H1 (cell line): Measurements from ENCODE around the gene SNX6. TPM values are rescaled to one million over a fixed set of nuclear protein-coding genes. Genes with fewer than 3 reads are reported as not detected.

Experiments used
- CTCF ChIA-PET: fragments of 300-600 bp; sonication (Branson Sonifier 250); formaldehyde crosslinking; loops from one replicate; lab custom pipeline; 2021; ENCODE audit not compliant: partially characterized antibody; lab: Charles Lee
- POLR2A ChIA-PET: fragments of 300-600 bp; sonication (Branson Sonifier 250); formaldehyde crosslinking; loops from one replicate; lab custom pipeline; 2021; ENCODE audit warnings: inconsistent platforms; ENCODE audit not compliant: partially characterized antibody; lab: Charles Lee
- DNase-seq, 2 experiments: peaks; one replicate each; pipeline versions ENCODE4 v3.0.0 to v3.0.0-alpha.2; 2010 to 2022; ENCODE audit warnings: low spot score in 2 of 2, low read depth in 1 of 2, mixed read lengths in 1 of 2
- FAIRE-seq: peaks from 2 replicates; lab custom pipeline; 2011; peaks lifted over from hg19 to GRCh38; lab: Jason Lieb, UNC
- H2AFZ ChIP-seq: 2 replicates; pipeline ENCODE4 v1.8.1; 2012; ENCODE audit warnings: low read length, inconsistent platforms
- H2AK5ac ChIP-seq: 2 replicates; pipeline ENCODE4 v1.6.1; 2013; ENCODE audit warnings: low read depth, low read length
- H2BK120ac ChIP-seq: replicated peaks from 2 replicates; pipeline ENCODE3; 2013; ENCODE audit warnings: low read depth, low read length, inconsistent platforms
- H2BK12ac ChIP-seq: 2 replicates; pipeline ENCODE4 v1.6.1; 2013; ENCODE audit warnings: low read depth, low read length
- H2BK15ac ChIP-seq: 2 replicates; pipeline ENCODE4 v1.6.1; 2013; ENCODE audit warnings: low read length
- H2BK20ac ChIP-seq: 2 replicates; pipeline ENCODE4 v1.6.1; 2013; ENCODE audit warnings: low read length
- H2BK5ac ChIP-seq: 2 replicates; pipeline ENCODE4 v1.6.1; 2013; ENCODE audit warnings: low read depth, low read length
- H3K14ac ChIP-seq: 2 replicates; pipeline ENCODE4 v1.6.1; 2013; ENCODE audit warnings: inconsistent platforms; ENCODE audit not compliant: insufficient read length
- H3K18ac ChIP-seq: 2 replicates; pipeline ENCODE4 v1.6.1; 2013; ENCODE audit warnings: low read length; ENCODE audit errors: extremely low read depth
- H3K23ac ChIP-seq: 2 replicates; pipeline ENCODE4 v1.6.1; 2013; ENCODE audit warnings: inconsistent platforms; ENCODE audit not compliant: insufficient read length
- H3K23me2 ChIP-seq: 2 replicates; pipeline ENCODE4 v1.6.1; 2013; ENCODE audit warnings: low read depth, low read length
- H3K27ac ChIP-seq: 2 replicates; pipeline ENCODE4 v1.6.1; 2011; ENCODE audit warnings: low read depth, low read length, inconsistent platforms
- H3K27me3 ChIP-seq, 4 experiments: replicated peaks in 1 of 4; 1 replicate in 1 of 4; 2 replicates in 3 of 4; pipeline versions ENCODE4 v1.6.1 to v1.8.1; 2011 to 2013; ENCODE audit warnings: low read length in 3 of 4, mild to moderate bottlenecking in 3 of 4, inconsistent platforms in 2 of 4, mixed read lengths in 2 of 4, moderate library complexity in 1 of 4; ENCODE audit not compliant: control insufficient read depth in 3 of 4, insufficient read depth in 3 of 4; ENCODE audit errors: extremely low read depth in 1 of 4
- H3K36me3 ChIP-seq, 4 experiments: 2 replicates each; pipeline versions ENCODE4 v1.6.1 to v1.8.1; 2011 to 2013; ENCODE audit warnings: mild to moderate bottlenecking in 4 of 4, low read length in 3 of 4, moderate library complexity in 2 of 4, control low read depth in 1 of 4, inconsistent platforms in 1 of 4; ENCODE audit not compliant: insufficient read depth in 4 of 4, control insufficient read depth in 2 of 4
- H3K4ac ChIP-seq: replicated peaks from 2 replicates; pipeline ENCODE3; 2013; ENCODE audit warnings: low read length, low read depth, mixed read lengths, inconsistent platforms; ENCODE audit not compliant: insufficient read length
- H3K4me1 ChIP-seq, 4 experiments: replicated peaks in 1 of 4; 1 replicate in 1 of 4; 2 replicates in 3 of 4; pipeline versions ENCODE4 v1.6.1 to v1.8.1; 2011 to 2013; ENCODE audit warnings: low read length in 3 of 4, inconsistent platforms in 2 of 4, mixed read lengths in 1 of 4; ENCODE audit not compliant: insufficient read depth in 4 of 4, control insufficient read depth in 3 of 4
- H3K4me2 ChIP-seq, 2 experiments: 2 replicates each; pipeline versions ENCODE4 v1.6.1 to v1.8.1; 2011 to 2013; ENCODE audit warnings: low read depth in 2 of 2, low read length in 2 of 2, control low read depth in 1 of 2, inconsistent platforms in 1 of 2, mild to moderate bottlenecking in 1 of 2; ENCODE audit not compliant: insufficient read depth in 1 of 2
- H3K4me3 ChIP-seq, 4 experiments: fragments of 200-600, 300-600 bp in 1 of 4; sonication (generic), shearing (Covaris generic), sonication (Bioruptor Twin) in 1 of 4; 2 replicates each; pipeline versions ENCODE4 v1.5.1 to v1.8.1; 2011 to 2016; ENCODE audit warnings: low read length in 4 of 4, low read depth in 3 of 4, control low read depth in 2 of 4, inconsistent platforms in 2 of 4, mild to moderate bottlenecking in 2 of 4, mixed read lengths in 1 of 4, moderate library complexity in 1 of 4; ENCODE audit not compliant: insufficient read depth in 2 of 4; ENCODE audit errors: extremely low read depth in 1 of 4
- H3K56ac ChIP-seq: replicated peaks from 2 replicates; pipeline ENCODE3; 2013; ENCODE audit warnings: low read depth, mild to moderate bottlenecking, mixed read lengths, low read length, inconsistent platforms; ENCODE audit not compliant: insufficient read length
- H3K79me1 ChIP-seq: 2 replicates; pipeline ENCODE4 v1.6.1; 2013; ENCODE audit warnings: low read depth, low read length, control low read depth
- H3K79me2 ChIP-seq, 2 experiments: 2 replicates each; pipeline versions ENCODE4 v1.6.1 to v1.8.1; 2012 to 2013; ENCODE audit warnings: low read length in 2 of 2, mild to moderate bottlenecking in 2 of 2, inconsistent platforms in 1 of 2; ENCODE audit not compliant: insufficient read depth in 2 of 2, control insufficient read depth in 1 of 2
- H3K9ac ChIP-seq, 4 experiments: replicated peaks in 1 of 4; 1 replicate in 1 of 4; 2 replicates in 3 of 4; pipeline versions ENCODE4 v1.6.1 to v1.8.1; 2011 to 2013; ENCODE audit warnings: low read depth in 3 of 4, low read length in 3 of 4, control low read depth in 2 of 4, mild to moderate bottlenecking in 2 of 4, moderate library complexity in 2 of 4, inconsistent platforms in 1 of 4; ENCODE audit errors: extremely low read depth in 1 of 4
- H3K9me3 ChIP-seq, 2 experiments: 2 replicates each; pipeline versions ENCODE4 v1.6.1 to v1.8.1; 2012 to 2013; ENCODE audit warnings: mild to moderate bottlenecking in 2 of 2, moderate library complexity in 2 of 2, control low read depth in 1 of 2, inconsistent platforms in 1 of 2, low read depth in 1 of 2, low read length in 1 of 2, mixed read lengths in 1 of 2; ENCODE audit not compliant: insufficient read depth in 2 of 2
- H4K20me1 ChIP-seq, 2 experiments: replicated peaks in 1 of 2; 2 replicates each; pipeline versions ENCODE3 to v1.8.1; 2011 to 2013; ENCODE audit warnings: inconsistent platforms in 2 of 2, low read length in 2 of 2, mild to moderate bottlenecking in 1 of 2; ENCODE audit not compliant: insufficient read depth in 2 of 2, control insufficient read depth in 1 of 2
- H4K5ac ChIP-seq: 2 replicates; pipeline ENCODE4 v1.6.1; 2013; ENCODE audit warnings: low read length, low read depth, mixed read lengths, inconsistent platforms; ENCODE audit not compliant: insufficient read length
- H4K8ac ChIP-seq: 2 replicates; pipeline ENCODE4 v1.8.0; 2013; ENCODE audit warnings: mild to moderate bottlenecking, moderate library complexity, low read length, inconsistent platforms; ENCODE audit not compliant: insufficient read depth; ENCODE audit errors: extremely low read depth
- H4K91ac ChIP-seq: replicated peaks from 2 replicates; pipeline ENCODE3; 2013; ENCODE audit warnings: low read length, mixed read lengths, inconsistent platforms; ENCODE audit not compliant: insufficient read length
- ATF3 ChIP-seq: IDR thresholded peaks from 2 replicates; pipeline ENCODE4 v1.6.1; 2011; ENCODE audit warnings: low read depth, mild to moderate bottlenecking, low read length; ENCODE audit not compliant: insufficient read depth
- CHD2 ChIP-seq: IDR thresholded peaks from 2 replicates; pipeline ENCODE4 v1.6.1; 2012; ENCODE audit warnings: low read length, improper control_type of control experiment
- FOSL1 ChIP-seq: IDR thresholded peaks from 2 replicates; pipeline ENCODE4 v1.6.1; 2011; ENCODE audit warnings: mild to moderate bottlenecking, low read depth, low read length, moderate library complexity; ENCODE audit not compliant: insufficient read depth
- SRF ChIP-seq: IDR thresholded peaks from 2 replicates; pipeline ENCODE4 v1.6.1; 2011; ENCODE audit warnings: mild to moderate bottlenecking, low read depth, low read length, moderate library complexity
- TEAD4 ChIP-seq: IDR thresholded peaks from 2 replicates; pipeline ENCODE4 v1.6.1; 2012; ENCODE audit warnings: low read depth, low read length, inconsistent platforms, mixed read lengths
- WGBS, 2 experiments: shearing (Covaris generic) in 1 of 2; methylation state at CpG; one replicate each; pipeline versions ENCODE4 v1.1.6 to v1.1.7; 2013 to 2015; ENCODE audit warnings: low lambda C conversion rate in 2 of 2, mixed read lengths in 2 of 2, inconsistent platforms in 1 of 2, low coverage in 1 of 2, missing lambda C conversion rate in 1 of 2; ENCODE audit not compliant: insufficient replicate concordance in 2 of 2, insufficient coverage in 1 of 2, insufficient read length in 1 of 2; ENCODE audit errors: extremely low coverage in 1 of 2, missing lambda C conversion rate in 1 of 2; 5-methylcytosine and 5-hydroxymethylcytosine counted together
- polyA plus RNA-seq, 7 experiments: library from polyadenylated mRNA; depleted of rRNA in 3 of 7; stranded (reverse) in 5 of 7; unstranded in 2 of 7; fragments of >200 nt in 5 of 7; fragments of 200-250 nt in 2 of 7; gene quantifications; 1 replicate in 5 of 7; 2 replicates in 1 of 7; 4 replicates in 1 of 7; pipeline versions ENCODE4 v1.2.1 to v1.2.3, GENCODE V29; 2011 to 2013; ENCODE audit warnings: missing spikeins in 2 of 7, mixed read lengths in 2 of 7
- total RNA-seq: library from RNA; stranded (reverse); fragmentation: NEBNext Ultra II Directional; extraction: Animal tissue kit (Norgen Biotek cat#: 25700); gene quantifications from 2 replicates; pipeline ENCODE4 v1.2.1, GENCODE V29; 2021
- TF ChIP-seq, protein P1 (sequence below): IDR thresholded peaks from 2 replicates; pipeline ENCODE4 v1.6.1; 2012; ENCODE audit warnings: inconsistent platforms

SNX6 gene
- total and polyA plus RNA-seq, 2 of the 8 experiments (the other 6 are each of a cell fraction or from before 2014, with no cell fraction given) = 53.4 to 71.1 TPM

- Histone ChIP-seq H3K23ac (no peak overlapping the region), H3K27me3 (no peaks in the 10 kb centered on the region), H2BK120ac (no peak overlapping the region), H2AFZ (no peak overlapping the region), H3K4me3 (no peak overlapping the region), H2BK5ac (no peak overlapping the region), H4K8ac (no peak overlapping the region), H3K56ac (no peak overlapping the region), H3K18ac (no peak overlapping the region), H3K4ac (no peak overlapping the region), H2BK20ac (no peak overlapping the region), H3K79me1 (no peaks in the 10 kb centered on the region), H2BK12ac (no peak overlapping the region), H4K91ac (no peak overlapping the region), H4K5ac (no peak overlapping the region), H4K20me1 (no peaks in the 10 kb centered on the region), H2AK5ac (no peak overlapping the region), H3K4me1 (no peaks in the 10 kb centered on the region), H3K9me3 (no peaks in the 10 kb centered on the region), H3K14ac (no peak overlapping the region), H3K27ac (no peak overlapping the region), H3K79me2 (no peaks in the 10 kb centered on the region), H3K23me2 (no peaks in the 10 kb centered on the region), H2BK15ac (no peak overlapping the region), H3K36me3 (peaks cover 3 to 34% (median 21%) of the 10 kb centered on the region in 4 experiments; a peak in 5 of 8 replicates), H3K9ac (no peak overlapping the region), H3K4me2 (no peak overlapping the region)
- DNase-seq = no peak
- FAIRE-seq = no peak
- ChIA-PET CTCF (no interaction called here), POLR2A (no interaction called here)
- WGBS, 2 experiments = 91% methylated on average over 3 of the region's 3 CpGs; no CpG with 5 or more reads in 1 of the 2 experiments
- TF ChIP-seq, protein P1, sequence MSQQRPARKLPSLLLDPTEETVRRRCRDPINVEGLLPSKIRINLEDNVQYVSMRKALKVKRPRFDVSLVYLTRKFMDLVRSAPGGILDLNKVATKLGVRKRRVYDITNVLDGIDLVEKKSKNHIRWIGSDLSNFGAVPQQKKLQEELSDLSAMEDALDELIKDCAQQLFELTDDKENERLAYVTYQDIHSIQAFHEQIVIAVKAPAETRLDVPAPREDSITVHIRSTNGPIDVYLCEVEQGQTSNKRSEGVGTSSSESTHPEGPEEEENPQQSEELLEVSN = no peak
- TF ChIP-seq FOSL1 = no peak
- TF ChIP-seq ATF3 = no peak
- no peak for TF ChIP-seq SRF
- TF ChIP-seq CHD2 = no peak
- no peak for TF ChIP-seq TEAD4
These were observed 19.8 kb downstream of the SNX6 start for GRCh38 chr14:34610101-34610500.
